ENCODE results near the gene RNF13.

Gene RNF13

GRCh38 chr3:149998946-149999345 is 185.9 kb downstream of the RNF13 start:
- no peak for DNase-seq (ENCODE audit: low read depth)
- no peak overlapping the region for H3K4me3 ChIP-seq (ENCODE audit: low read depth, low read length)
- TF ChIP-seq CTCF (IDR thresholded peaks at IDR 0.05; ENCODE audit: control insufficient read depth, extremely low read depth, insufficient read depth) = no peak

- TF ChIP-seq CTCF (IDR thresholded peaks at IDR 0.05; ENCODE audit: control insufficient read depth, extremely low read depth, insufficient read depth) = no peak
- no peak overlapping the region for H3K4me3 ChIP-seq (ENCODE audit: low read depth, low read length)
- DNase-seq (ENCODE audit: low read depth) = no peak
Observed at GRCh38 chr3:149999421-149999820, 186.4 kb downstream of the RNF13 start.

GRCh38 chr3:150000641-150001040 is 187.6 kb downstream of the RNF13 start:
- no peak overlapping the region for H3K4me3 ChIP-seq (ENCODE audit: low read depth, low read length)
- no peak for DNase-seq (ENCODE audit: low read depth)
- TF ChIP-seq CTCF (IDR thresholded peaks at IDR 0.05; ENCODE audit: control insufficient read depth, extremely low read depth, insufficient read depth) = no peak

- H3K4me3 ChIP-seq (ENCODE audit: low read depth, low read length) = no peak overlapping the region
- no peak for DNase-seq (ENCODE audit: low read depth)
- TF ChIP-seq CTCF (IDR thresholded peaks at IDR 0.05; ENCODE audit: control insufficient read depth, extremely low read depth, insufficient read depth) = no peak
Observed at GRCh38 chr3:150005243-150006112, 192.5 kb downstream of the RNF13 start.

GRCh38 chr3:150006794-150007193 is 193.8 kb downstream of the RNF13 start:
- DNase-seq (ENCODE audit: low read depth) = no peak

More at GRCh38 chr3:150006794-150007193, 193.8 kb downstream of the RNF13 start:
- no peak overlapping the region for H3K4me3 ChIP-seq (ENCODE audit: low read depth, low read length)
- TF ChIP-seq CTCF (IDR thresholded peaks at IDR 0.05; ENCODE audit: control insufficient read depth, extremely low read depth, insufficient read depth) = no peak
